ENCODE measurements around the gene ZSWIM6.

DNA sequence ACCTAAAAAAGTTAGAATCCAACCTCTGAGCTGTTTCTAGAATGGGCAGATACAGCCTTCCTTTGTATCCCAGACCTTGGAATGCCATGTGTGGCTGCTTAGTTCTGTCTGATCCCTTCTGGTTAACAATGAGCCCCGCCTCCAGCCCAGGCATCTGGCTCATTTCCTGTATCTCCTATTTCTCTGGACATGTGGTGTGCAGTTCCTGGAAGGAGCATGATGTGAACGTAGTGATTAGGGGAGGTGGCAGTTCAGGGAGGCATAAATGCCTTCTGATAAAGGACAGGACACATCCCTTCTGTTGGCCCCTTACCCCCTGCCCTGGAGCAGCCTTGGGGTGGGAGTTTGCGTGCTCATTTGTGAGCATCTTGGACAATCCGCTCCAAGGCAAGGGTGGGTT lies 243.0 kb downstream of the ZSWIM6 start:
- TF ChIP-seq EZH2 (IDR thresholded peaks at IDR 0.05; ENCODE audit: borderline replicate concordance, low read length): no peak
- TF ChIP-seq, protein P1, sequence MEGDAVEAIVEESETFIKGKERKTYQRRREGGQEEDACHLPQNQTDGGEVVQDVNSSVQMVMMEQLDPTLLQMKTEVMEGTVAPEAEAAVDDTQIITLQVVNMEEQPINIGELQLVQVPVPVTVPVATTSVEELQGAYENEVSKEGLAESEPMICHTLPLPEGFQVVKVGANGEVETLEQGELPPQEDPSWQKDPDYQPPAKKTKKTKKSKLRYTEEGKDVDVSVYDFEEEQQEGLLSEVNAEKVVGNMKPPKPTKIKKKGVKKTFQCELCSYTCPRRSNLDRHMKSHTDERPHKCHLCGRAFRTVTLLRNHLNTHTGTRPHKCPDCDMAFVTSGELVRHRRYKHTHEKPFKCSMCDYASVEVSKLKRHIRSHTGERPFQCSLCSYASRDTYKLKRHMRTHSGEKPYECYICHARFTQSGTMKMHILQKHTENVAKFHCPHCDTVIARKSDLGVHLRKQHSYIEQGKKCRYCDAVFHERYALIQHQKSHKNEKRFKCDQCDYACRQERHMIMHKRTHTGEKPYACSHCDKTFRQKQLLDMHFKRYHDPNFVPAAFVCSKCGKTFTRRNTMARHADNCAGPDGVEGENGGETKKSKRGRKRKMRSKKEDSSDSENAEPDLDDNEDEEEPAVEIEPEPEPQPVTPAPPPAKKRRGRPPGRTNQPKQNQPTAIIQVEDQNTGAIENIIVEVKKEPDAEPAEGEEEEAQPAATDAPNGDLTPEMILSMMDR (IDR thresholded peaks at IDR 0.05; ENCODE audit: low read length): no peak
